Measurements from ENCODE around the gene ASB2. TPM values are rescaled to one million over a fixed set of nuclear protein-coding genes. Genes with fewer than 3 reads are reported as not detected.
A peak's percentile ranks its signal among the peaks of the same experiment; 100 is the strongest.

The ASB2 gene
- total and polyA plus RNA-seq, 2 donors, result 2.6 to 3.7 TPM

- no peak overlapping the region for H3K27ac ChIP-seq (ENCODE audit: low read depth in 1 of 2, low read length in 1 of 2)
- H3K27me3 ChIP-seq (ENCODE audit: control insufficient read depth in 2 of 2, insufficient read depth in 1 of 2, low read length in 1 of 2), result peaks cover 0 to 20% of the 10 kb centered on the region in 2 donors
- no peak overlapping the region for H3K4me3 ChIP-seq (ENCODE audit: low read length in 2 of 2)
- no peaks in the 10 kb centered on the region for H3K9me3 ChIP-seq (ENCODE audit: control insufficient read depth in 2 of 2, insufficient read depth in 1 of 2, low read length in 1 of 2)
- no peaks in the 10 kb centered on the region for H3K4me1 ChIP-seq (ENCODE audit: control insufficient read depth in 2 of 2, insufficient read depth in 2 of 2, low read length in 2 of 2)
- 81% methylated on average over 8 of the region's 8 CpGs for WGBS
- H3K36me3 ChIP-seq (ENCODE audit: control insufficient read depth in 2 of 2, insufficient read depth in 2 of 2, low read length in 1 of 2), result no peaks in the 10 kb centered on the region
- no peak for DNase-seq (ENCODE audit: low read depth in 6 of 9, low spot score in 9 of 9)
Measured at GRCh38 chr14:94018308-94018707, 41.9 kb upstream of the ASB2 start.

- Histone ChIP-seq H3K27ac (ENCODE audit: low read depth in 1 of 2, low read length in 1 of 2) (no peak overlapping the region), H3K4me3 (ENCODE audit: low read length in 2 of 2) (no peak overlapping the region), H3K4me1 (ENCODE audit: control insufficient read depth in 2 of 2, insufficient read depth in 2 of 2, low read length in 2 of 2) (peaks cover 0 to 4% of the 10 kb centered on the region in 2 donors), H3K9me3 (ENCODE audit: control insufficient read depth in 2 of 2, insufficient read depth in 1 of 2, low read length in 1 of 2) (no peaks in the 10 kb centered on the region), H3K27me3 (ENCODE audit: control insufficient read depth in 2 of 2, insufficient read depth in 1 of 2, low read length in 1 of 2) (peaks cover 0 to 11% of the 10 kb centered on the region in 2 donors), H3K36me3 (ENCODE audit: control insufficient read depth in 2 of 2, insufficient read depth in 2 of 2, low read length in 1 of 2) (no peaks in the 10 kb centered on the region)
- no peak for DNase-seq (ENCODE audit: low read depth in 6 of 9, low spot score in 9 of 9)
- 92% methylated on average over 8 of the region's 8 CpGs for WGBS
Measured at GRCh38 chr14:94016446-94016976, 40.1 kb upstream of the ASB2 start.

GRCh38 chr14:94015223-94015622 is 38.9 kb upstream of the ASB2 start:
- H3K4me1 ChIP-seq (ENCODE audit: control insufficient read depth in 2 of 2, insufficient read depth in 2 of 2, low read length in 2 of 2), result peaks cover 0 to 10% of the 10 kb centered on the region in 2 donors
- peaks cover 0 to 14% of the 10 kb centered on the region in 2 donors for H3K27me3 ChIP-seq (ENCODE audit: control insufficient read depth in 2 of 2, insufficient read depth in 1 of 2, low read length in 1 of 2)
- no peaks in the 10 kb centered on the region for H3K36me3 ChIP-seq (ENCODE audit: control insufficient read depth in 2 of 2, insufficient read depth in 2 of 2, low read length in 1 of 2)
- no peak overlapping the region for H3K27ac ChIP-seq (ENCODE audit: low read depth in 1 of 2, low read length in 1 of 2)
- WGBS, result 97% methylated on average over 2 of the region's 2 CpGs
- no peak overlapping the region for H3K4me3 ChIP-seq (ENCODE audit: low read length in 2 of 2)
- no peak for DNase-seq (ENCODE audit: low read depth in 6 of 9, low spot score in 9 of 9)
- H3K9me3 ChIP-seq (ENCODE audit: control insufficient read depth in 2 of 2, insufficient read depth in 1 of 2, low read length in 1 of 2), result no peaks in the 10 kb centered on the region

GRCh38 chr14:94014382-94014781 is 38.0 kb upstream of the ASB2 start:
- Histone ChIP-seq H3K27me3 (ENCODE audit: control insufficient read depth in 2 of 2, insufficient read depth in 1 of 2, low read length in 1 of 2) (peaks cover 0 to 14% of the 10 kb centered on the region in 2 donors), H3K4me3 (ENCODE audit: low read length in 2 of 2) (no peak overlapping the region)
- 96% methylated on average over 6 of the region's 6 CpGs for WGBS

GRCh38 chr14:94011795-94012194 is 35.4 kb upstream of the ASB2 start:
- WGBS, result 1% methylated on average over 2 of the region's 2 CpGs
- H3K27ac ChIP-seq (ENCODE audit: low read depth in 1 of 2, low read length in 1 of 2), result no peak overlapping the region

More at GRCh38 chr14:94014382-94014781, 38.0 kb upstream of the ASB2 start:
- H3K36me3 ChIP-seq (ENCODE audit: control insufficient read depth in 2 of 2, insufficient read depth in 2 of 2, low read length in 1 of 2), result no peaks in the 10 kb centered on the region
- no peaks in the 10 kb centered on the region for H3K9me3 ChIP-seq (ENCODE audit: control insufficient read depth in 2 of 2, insufficient read depth in 1 of 2, low read length in 1 of 2)
- DNase-seq (ENCODE audit: low read depth in 6 of 9, low spot score in 9 of 9), result no peak
- H3K27ac ChIP-seq (ENCODE audit: low read depth in 1 of 2, low read length in 1 of 2), result no peak overlapping the region
- H3K4me1 ChIP-seq (ENCODE audit: control insufficient read depth in 2 of 2, insufficient read depth in 2 of 2, low read length in 2 of 2), result peaks cover 0 to 10% of the 10 kb centered on the region in 2 donors

GRCh38 chr14:94010625-94011024 is 34.3 kb upstream of the ASB2 start:
- Histone ChIP-seq H3K27me3 (ENCODE audit: control insufficient read depth in 2 of 2, insufficient read depth in 1 of 2, low read length in 1 of 2) (peaks cover 0 to 11% of the 10 kb centered on the region in 2 donors), H3K27ac (ENCODE audit: low read depth in 1 of 2, low read length in 1 of 2) (no peak overlapping the region), H3K36me3 (ENCODE audit: control insufficient read depth in 2 of 2, insufficient read depth in 2 of 2, low read length in 1 of 2) (no peaks in the 10 kb centered on the region), H3K9me3 (ENCODE audit: control insufficient read depth in 2 of 2, insufficient read depth in 1 of 2, low read length in 1 of 2) (no peaks in the 10 kb centered on the region), H3K4me3 (ENCODE audit: low read length in 2 of 2) (no peak overlapping the region), H3K4me1 (ENCODE audit: control insufficient read depth in 2 of 2, insufficient read depth in 2 of 2, low read length in 2 of 2) (peaks cover 0 to 15% of the 10 kb centered on the region in 2 donors)
- 92% methylated on average over 6 of the region's 6 CpGs for WGBS
- no peak for DNase-seq (ENCODE audit: low read depth in 6 of 9, low spot score in 9 of 9)

More at GRCh38 chr14:94011795-94012194, 35.4 kb upstream of the ASB2 start:
- H3K4me3 ChIP-seq (ENCODE audit: low read length in 2 of 2), result no peak overlapping the region
- H3K4me1 ChIP-seq (ENCODE audit: control insufficient read depth in 2 of 2, insufficient read depth in 2 of 2, low read length in 2 of 2), result peaks cover 0 to 15% of the 10 kb centered on the region in 2 donors
- H3K9me3 ChIP-seq (ENCODE audit: control insufficient read depth in 2 of 2, insufficient read depth in 1 of 2, low read length in 1 of 2), result no peaks in the 10 kb centered on the region
- no peaks in the 10 kb centered on the region for H3K36me3 ChIP-seq (ENCODE audit: control insufficient read depth in 2 of 2, insufficient read depth in 2 of 2, low read length in 1 of 2)
- peaks cover 0 to 15% of the 10 kb centered on the region in 2 donors for H3K27me3 ChIP-seq (ENCODE audit: control insufficient read depth in 2 of 2, insufficient read depth in 1 of 2, low read length in 1 of 2)
- DNase-seq (ENCODE audit: low read depth in 6 of 9, low spot score in 9 of 9), result peak in 3 of 9 donors; percentile 13 to 63 (median 14)

- Histone ChIP-seq H3K4me3 (ENCODE audit: low read length in 2 of 2) (no peak overlapping the region), H3K36me3 (ENCODE audit: control insufficient read depth in 2 of 2, insufficient read depth in 2 of 2, low read length in 1 of 2) (no peaks in the 10 kb centered on the region), H3K4me1 (ENCODE audit: control insufficient read depth in 2 of 2, insufficient read depth in 2 of 2, low read length in 2 of 2) (peaks cover 0 to 15% of the 10 kb centered on the region in 2 donors), H3K27ac (ENCODE audit: low read depth in 1 of 2, low read length in 1 of 2) (peak overlapping the region in 1 of 2 donors; percentile 23), H3K9me3 (ENCODE audit: control insufficient read depth in 2 of 2, insufficient read depth in 1 of 2, low read length in 1 of 2) (no peaks in the 10 kb centered on the region), H3K27me3 (ENCODE audit: control insufficient read depth in 2 of 2, insufficient read depth in 1 of 2, low read length in 1 of 2) (peaks cover 0 to 12% of the 10 kb centered on the region in 2 donors)
- 32% methylated on average over 4 of the region's 4 CpGs for WGBS
- peak in 1 of 9 donors; percentile 31 for DNase-seq (ENCODE audit: low read depth in 6 of 9, low spot score in 9 of 9)
Measured at GRCh38 chr14:94009767-94010166, 33.4 kb upstream of the ASB2 start.

GRCh38 chr14:94008234-94008633 is 31.9 kb upstream of the ASB2 start:
- WGBS, result 76% methylated on average over 3 of the region's 3 CpGs

GRCh38 chr14:94005324-94006073 is 29.1 kb upstream of the ASB2 start:
- Histone ChIP-seq H3K9me3 (ENCODE audit: control insufficient read depth in 2 of 2, insufficient read depth in 1 of 2, low read length in 1 of 2) (no peaks in the 10 kb centered on the region), H3K36me3 (ENCODE audit: control insufficient read depth in 2 of 2, insufficient read depth in 2 of 2, low read length in 1 of 2) (no peaks in the 10 kb centered on the region), H3K27me3 (ENCODE audit: control insufficient read depth in 2 of 2, insufficient read depth in 1 of 2, low read length in 1 of 2) (peaks cover 0 to 17% of the 10 kb centered on the region in 2 donors), H3K4me3 (ENCODE audit: low read length in 2 of 2) (no peak overlapping the region), H3K4me1 (ENCODE audit: control insufficient read depth in 2 of 2, insufficient read depth in 2 of 2, low read length in 2 of 2) (peaks cover 0 to 7% of the 10 kb centered on the region in 2 donors), H3K27ac (ENCODE audit: low read depth in 1 of 2, low read length in 1 of 2) (no peak overlapping the region)
- 59% methylated on average over 14 of the region's 14 CpGs for WGBS
- no peak for DNase-seq (ENCODE audit: low read depth in 6 of 9, low spot score in 9 of 9)

More at GRCh38 chr14:94008234-94008633, 31.9 kb upstream of the ASB2 start:
- no peak for DNase-seq (ENCODE audit: low read depth in 6 of 9, low spot score in 9 of 9)
- peaks cover 0 to 15% of the 10 kb centered on the region in 2 donors for H3K4me1 ChIP-seq (ENCODE audit: control insufficient read depth in 2 of 2, insufficient read depth in 2 of 2, low read length in 2 of 2)
- H3K4me3 ChIP-seq (ENCODE audit: low read length in 2 of 2), result no peak overlapping the region
- no peak overlapping the region for H3K27ac ChIP-seq (ENCODE audit: low read depth in 1 of 2, low read length in 1 of 2)
- H3K36me3 ChIP-seq (ENCODE audit: control insufficient read depth in 2 of 2, insufficient read depth in 2 of 2, low read length in 1 of 2), result no peaks in the 10 kb centered on the region
- H3K27me3 ChIP-seq (ENCODE audit: control insufficient read depth in 2 of 2, insufficient read depth in 1 of 2, low read length in 1 of 2), result peaks cover 0 to 12% of the 10 kb centered on the region in 2 donors
- no peaks in the 10 kb centered on the region for H3K9me3 ChIP-seq (ENCODE audit: control insufficient read depth in 2 of 2, insufficient read depth in 1 of 2, low read length in 1 of 2)

Data from thymus (tissue), 11 donors.